Fibroblast of peridontal ligament (primary cell): ENCODE measurements around the gene ZDHHC18.
"Not testable (repeated sequence)": the region's sequence is repeated elsewhere in the genome, so short reads cannot be mapped to it uniquely, and the experiment has no call there.

Experiments used
- DNase-seq: peaks from one replicate; pipeline ENCODE4 v3.0.0-alpha.2; 2010; ENCODE audit errors: extremely low read depth

ZDHHC18 gene

GRCh38 chr1:26791626-26792025 lies 34.9 kb upstream of the ZDHHC18 start:
- DNase-seq = no peak

- DNase-seq = no peak
Observed at GRCh38 chr1:26792924-26793323, 33.6 kb upstream of the ZDHHC18 start.

- DNase-seq = no peak
Observed at GRCh38 chr1:26794391-26794790, 32.1 kb upstream of the ZDHHC18 start.

DNA sequence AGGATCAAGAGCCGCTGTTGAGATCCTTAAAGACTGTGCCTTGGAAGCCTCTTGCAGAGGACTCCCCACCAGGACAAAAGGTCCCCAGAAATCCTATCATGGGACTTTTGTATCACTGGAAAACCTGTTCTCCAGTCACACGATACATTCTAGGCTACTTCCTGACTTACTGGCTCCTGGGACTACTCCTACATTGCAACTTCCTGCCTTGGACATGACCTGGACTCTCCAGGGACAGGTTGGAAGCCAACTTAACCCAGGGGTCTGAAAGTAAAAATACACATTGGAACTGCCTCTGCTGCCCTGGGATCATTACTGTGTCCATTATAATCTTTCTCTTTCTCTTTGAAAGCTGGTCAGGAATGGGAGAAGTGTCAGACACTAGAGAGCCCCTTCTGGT lies 28.9 kb upstream of the ZDHHC18 start:
- DNase-seq = no peak

DNA sequence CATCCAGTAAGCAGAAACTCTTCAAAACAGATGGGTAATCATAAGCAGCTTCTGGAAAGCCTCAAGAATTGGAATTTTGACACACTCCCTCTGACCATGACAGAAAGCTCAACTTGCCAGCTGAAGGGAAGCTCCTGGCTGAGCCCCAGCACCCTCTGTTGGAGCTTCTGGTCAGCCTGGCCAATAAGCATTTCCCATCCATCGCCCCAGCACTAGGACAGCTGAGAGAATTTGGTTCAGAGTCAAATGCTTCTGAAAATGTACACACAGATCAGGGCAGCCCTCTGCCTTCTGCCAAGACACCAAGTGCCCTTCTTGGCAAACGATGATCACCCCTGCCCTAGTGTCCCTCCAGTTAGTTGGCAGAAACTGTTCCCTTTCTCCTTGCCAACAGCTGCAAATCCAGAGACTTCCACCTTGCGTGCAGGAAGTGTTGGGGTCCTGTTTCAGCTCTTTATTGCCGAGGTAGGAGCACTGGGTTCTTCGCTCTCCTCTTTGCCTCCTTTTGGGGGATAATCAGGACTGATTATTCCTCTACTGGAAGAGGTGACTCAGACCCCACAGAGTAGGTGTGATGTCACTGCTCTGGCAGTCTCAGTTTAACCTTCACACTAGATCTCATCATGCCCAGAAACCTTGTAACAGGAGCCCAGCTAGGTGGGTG lies 26.9 kb upstream of the ZDHHC18 start:
- peak; percentile 98 for DNase-seq

- DNase-seq = not testable (repeated sequence)
Observed at GRCh38 chr1:26803932-26804331, 22.6 kb upstream of the ZDHHC18 start.

DNA sequence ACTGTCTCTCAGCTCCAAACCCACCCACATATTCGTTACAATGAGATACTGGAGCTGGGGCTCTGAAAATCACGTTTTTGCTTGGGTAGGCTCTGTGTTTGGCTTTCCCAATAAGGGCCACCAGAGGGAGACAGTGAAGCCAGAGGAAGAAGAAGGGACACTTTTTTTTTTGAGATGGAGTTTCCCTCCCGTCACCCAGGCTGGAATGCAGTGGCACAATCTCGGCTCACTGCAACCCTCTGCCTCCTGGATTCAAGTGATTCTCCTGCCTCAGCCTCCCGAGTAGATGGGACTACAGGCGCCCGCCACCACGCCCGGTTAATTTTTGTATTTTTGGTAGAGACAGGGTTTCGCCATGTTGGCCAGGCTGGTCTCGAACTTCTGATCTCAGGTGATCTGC lies 16.4 kb upstream of the ZDHHC18 start:
- DNase-seq = peak; percentile 60

GRCh38 chr1:26811057-26811456 lies 15.4 kb upstream of the ZDHHC18 start:
- no peak for DNase-seq

DNA sequence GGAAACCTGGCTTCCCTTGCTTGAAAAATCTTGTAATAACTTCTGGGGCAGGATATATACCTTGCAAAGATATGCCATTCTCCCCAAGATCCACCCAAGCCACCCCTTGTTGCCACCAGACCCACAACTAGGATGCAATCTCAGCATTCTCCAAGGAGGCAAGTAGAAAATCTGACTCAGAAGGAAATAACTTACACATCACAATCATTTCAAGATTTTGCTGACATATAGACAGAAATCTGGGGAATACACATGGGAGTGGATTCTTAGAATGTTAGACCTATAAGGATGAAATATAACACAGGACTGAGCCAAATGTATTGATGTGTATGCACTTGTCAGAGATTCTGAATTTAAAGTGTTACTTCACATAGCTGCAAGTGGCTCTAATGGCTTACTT lies 14.8 kb upstream of the ZDHHC18 start:
- peak; percentile 23 for DNase-seq

GRCh38 chr1:26814377-26814776 lies 12.1 kb upstream of the ZDHHC18 start:
- DNase-seq = no peak

GRCh38 chr1:26814893-26815292 lies 11.6 kb upstream of the ZDHHC18 start:
- DNase-seq = no peak

- no peak for DNase-seq
Observed at GRCh38 chr1:26820784-26821269, 5.7 kb upstream of the ZDHHC18 start.

- no peak for DNase-seq
Observed at GRCh38 chr1:26822737-26823395, 3.6 kb upstream of the ZDHHC18 start.

DNA sequence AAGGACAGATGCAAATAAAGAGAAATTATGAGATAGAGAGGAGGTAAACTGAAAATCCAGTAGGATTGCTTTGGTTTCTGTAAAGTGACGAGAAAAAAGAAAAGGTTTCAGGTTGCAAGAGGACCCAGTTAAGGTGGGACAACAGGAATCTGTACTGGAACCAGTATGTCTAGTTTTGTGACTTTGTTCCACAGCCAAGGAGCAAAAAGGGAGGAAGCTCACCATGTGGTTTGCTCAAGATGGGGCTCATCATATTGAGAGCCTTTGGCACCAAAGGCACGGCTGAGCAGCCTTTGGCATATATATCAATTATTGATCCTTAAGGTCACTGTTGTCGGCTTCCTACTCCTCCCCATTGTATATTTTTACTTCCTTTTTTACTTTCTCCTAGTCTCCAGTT lies 1.8 kb upstream of the ZDHHC18 start:
- DNase-seq = no peak

- DNase-seq = no peak
Observed at GRCh38 chr1:26827106-26827604, 667 bp downstream of the ZDHHC18 start.

- DNase-seq = no peak
Observed at GRCh38 chr1:26827663-26828062, 1.2 kb downstream of the ZDHHC18 start.

GRCh38 chr1:26828411-26828991 lies 2.0 kb downstream of the ZDHHC18 start:
- DNase-seq = no peak

DNA sequence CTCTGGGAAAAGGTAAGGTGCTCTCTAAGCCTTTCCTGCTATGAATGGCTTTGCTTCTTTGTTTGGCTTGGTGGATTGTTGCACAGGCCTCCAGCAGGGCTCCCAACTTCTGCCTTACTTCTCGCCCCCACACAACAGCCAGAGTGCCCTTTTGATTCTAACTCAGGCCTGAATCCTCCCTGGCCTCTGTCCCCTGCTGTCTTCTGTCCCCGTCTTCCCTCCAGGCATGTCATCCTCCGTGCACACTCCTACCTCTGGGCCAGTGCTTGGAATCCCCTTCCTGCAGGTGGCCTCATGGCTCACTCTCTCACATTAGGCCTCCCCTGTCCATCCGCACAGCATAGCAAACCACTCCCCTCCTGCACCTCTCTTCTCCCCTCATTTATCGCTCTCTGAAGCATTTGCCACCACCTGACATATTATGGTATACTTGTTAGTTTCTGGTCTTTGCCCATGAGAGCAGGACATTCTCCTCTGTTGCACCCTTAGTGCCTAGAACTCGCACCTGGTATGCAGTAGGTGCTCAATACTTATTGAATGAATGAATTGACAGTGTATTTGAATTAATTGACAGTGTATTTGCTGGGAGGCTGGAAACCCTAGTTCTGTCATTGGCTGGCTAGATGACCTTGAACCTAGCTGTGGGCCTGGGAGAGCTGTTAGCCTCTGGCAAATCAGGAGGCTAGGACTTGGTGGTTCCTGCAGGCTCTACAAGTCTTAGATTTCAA lies 2.9 kb downstream of the ZDHHC18 start:
- no peak for DNase-seq

GRCh38 chr1:26831059-26831458 lies 4.6 kb downstream of the ZDHHC18 start:
- no peak for DNase-seq

DNA sequence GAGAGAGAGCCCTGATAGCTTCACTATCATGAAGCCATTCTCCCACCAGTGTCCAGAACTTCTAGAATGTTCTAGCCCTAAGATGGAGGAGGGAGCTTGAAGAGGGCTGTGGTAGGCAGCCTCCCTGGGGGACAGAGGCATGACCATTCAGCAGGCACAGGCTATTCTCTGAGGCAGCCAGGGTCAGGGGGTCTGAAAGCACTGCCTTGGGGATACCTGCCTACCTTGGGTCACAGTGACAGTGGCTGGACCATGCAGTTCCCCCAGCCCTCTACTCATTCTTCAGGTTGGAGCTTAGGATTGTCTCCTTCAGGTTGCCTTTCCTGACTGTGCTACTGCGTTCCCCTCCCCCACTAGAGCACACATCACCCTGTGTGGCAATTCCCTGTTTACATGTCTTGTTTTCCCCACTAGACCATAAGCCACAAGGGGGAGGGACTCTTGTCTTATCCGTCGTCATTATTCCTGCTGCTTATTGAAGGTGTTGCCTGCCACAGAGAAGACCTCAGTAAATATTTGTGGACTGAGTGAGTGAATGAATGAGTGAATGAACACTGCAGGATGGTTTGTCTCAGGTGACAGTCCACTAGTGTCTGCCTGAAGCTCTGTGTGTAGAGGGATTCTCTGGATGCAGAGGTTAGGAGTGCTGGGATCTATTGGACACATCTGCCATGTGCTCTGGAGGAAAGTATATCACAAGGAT lies 5.2 kb downstream of the ZDHHC18 start:
- DNase-seq = no peak

GRCh38 chr1:26832249-26832960 lies 5.9 kb downstream of the ZDHHC18 start:
- no peak for DNase-seq
